ENCODE results near the gene VPS13A.
A peak's percentile ranks its signal among the peaks of the same experiment; 100 is the strongest.

DNA sequence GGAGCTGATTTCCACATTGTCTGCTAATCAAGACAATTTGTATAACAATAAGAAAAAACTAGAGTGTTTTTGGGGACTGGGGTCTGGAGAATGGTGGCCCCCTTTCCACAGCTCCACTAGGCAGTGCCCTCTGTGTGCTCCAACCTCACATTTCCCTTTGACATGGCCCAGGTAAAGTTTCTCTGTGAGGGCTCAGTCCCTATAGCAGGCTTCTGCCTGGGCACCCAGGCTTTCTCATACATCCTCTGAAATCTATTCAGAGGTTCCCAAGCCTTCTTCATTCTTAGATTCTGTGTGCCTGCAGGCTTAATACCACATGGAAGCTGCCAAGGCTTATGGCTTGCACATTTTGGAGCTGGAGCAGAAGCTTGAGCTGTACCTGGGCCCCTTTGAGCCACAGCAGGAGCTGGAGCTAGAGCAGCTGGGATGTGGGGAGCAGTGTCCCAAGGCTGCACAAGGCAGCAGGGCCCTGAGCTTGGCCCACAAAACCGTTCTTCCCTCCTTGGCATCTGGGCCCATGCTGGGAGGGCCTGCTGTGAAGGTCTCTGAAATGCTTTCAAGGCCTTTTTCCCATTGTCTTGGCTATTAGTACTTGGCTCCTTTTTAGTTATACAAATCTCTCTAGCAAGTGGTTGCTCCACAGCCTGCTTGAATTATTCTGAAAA lies 49.1 kb upstream of the VPS13A start:
- TF ChIP-seq EGR1 (IDR thresholded peaks at IDR 0.05) (no peak), MAX (IDR thresholded peaks at IDR 0.05) (no peak), TEAD4 (IDR thresholded peaks at IDR 0.05) (peak; percentile 58), TCF12 (IDR thresholded peaks at IDR 0.05; ENCODE audit: low read depth) (no peak), CEBPB (IDR thresholded peaks at IDR 0.05) (no peak), EP300 (IDR thresholded peaks at IDR 0.05; ENCODE audit: borderline replicate concordance) (no peak), ZBTB7A (IDR thresholded peaks at IDR 0.05; ENCODE audit: low read depth) (no peak), YY1 (IDR thresholded peaks at IDR 0.05; ENCODE audit: low read depth) (no peak), RAD21 (IDR thresholded peaks at IDR 0.05; ENCODE audit: low read depth) (no peak), CREB1 (IDR thresholded peaks at IDR 0.05; ENCODE audit: low read depth) (no peak), REST (IDR thresholded peaks at IDR 0.05; ENCODE audit: low read depth) (no peak), NFIC (IDR thresholded peaks at IDR 0.05) (peak; percentile 33; the same call in 1 of the 2 replicates)
